Small intestine (tissue), 7 donors: ENCODE data around the gene ANKDD1B. TPM values are rescaled to one million over a fixed set of nuclear protein-coding genes. Genes with fewer than 3 reads are reported as not detected.
"Not testable (repeated sequence)": the region's sequence is repeated elsewhere in the genome, so short reads cannot be mapped to it uniquely, and the experiment has no call there.

Experiments
- DNase-seq, 2 donors: peaks; one replicate each; pipeline versions ENCODE4 v3.0.0 to v3.0.0-alpha.2; 2013
- FAIRE-seq: peaks from 2 replicates; lab custom pipeline; 2012; peaks lifted over from hg19 to GRCh38; lab: Jason Lieb, UNC
- H3K27ac ChIP-seq, 3 donors: one replicate each; pipeline ENCODE4 v1.5.1; 2013; ENCODE audit warnings: low read length in 2 of 3, mild to moderate bottlenecking in 2 of 3, control low read depth in 1 of 3, inconsistent platforms in 1 of 3, low read depth in 1 of 3, moderate library complexity in 1 of 3
- H3K27me3 ChIP-seq, 3 donors: one replicate each; pipeline ENCODE4 v1.6.1; 2013; ENCODE audit warnings: low read length in 3 of 3, inconsistent platforms in 1 of 3; ENCODE audit not compliant: control insufficient read depth in 3 of 3, insufficient read depth in 3 of 3
- H3K36me3 ChIP-seq, 3 donors: one replicate each; pipeline ENCODE4 v1.6.1; 2013; ENCODE audit warnings: low read length in 3 of 3, inconsistent platforms in 1 of 3, low read depth in 1 of 3, mild to moderate bottlenecking in 1 of 3, moderate library complexity in 1 of 3; ENCODE audit not compliant: control insufficient read depth in 3 of 3, insufficient read depth in 2 of 3
- H3K4me1 ChIP-seq, 3 donors: one replicate each; pipeline ENCODE4 v1.6.1; 2013; ENCODE audit warnings: low read length in 2 of 3, inconsistent platforms in 1 of 3, low read depth in 1 of 3, mild to moderate bottlenecking in 1 of 3, moderate library complexity in 1 of 3; ENCODE audit not compliant: control insufficient read depth in 3 of 3, insufficient read depth in 2 of 3
- H3K4me3 ChIP-seq, 3 donors: one replicate each; pipeline ENCODE4 v1.5.1; 2013; ENCODE audit warnings: low read length in 3 of 3, control low read depth in 1 of 3, inconsistent platforms in 1 of 3, low read depth in 1 of 3, mild to moderate bottlenecking in 1 of 3, moderate library complexity in 1 of 3
- H3K9me3 ChIP-seq, 2 donors: one replicate each; pipeline ENCODE4 v1.6.1; 2013; ENCODE audit warnings: low read depth in 1 of 2, low read length in 1 of 2; ENCODE audit not compliant: control insufficient read depth in 2 of 2, insufficient read depth in 1 of 2
- WGBS, 3 donors: extraction: QIAGEN DNeasy Blood & Tissue Kit; methylation state at CpG; one replicate each; pipeline ENCODE4 v1.1.7; 2013; 5-methylcytosine and 5-hydroxymethylcytosine counted together
- polyA plus RNA-seq, 4 donors: library from polyadenylated mRNA; stranded (reverse) in 3 of 4; unstranded in 1 of 4; fragments of 200-250 nt in 3 of 4; fragments of 120-200 nt in 1 of 4; gene quantifications; one replicate each; pipeline versions ENCODE4 v1.2.1 to v1.2.3, GENCODE V29; 2013
- donor health status: healthy with polysubstance abuse.
- donor health status: control.
- donor health status: control.
- donor health status: Bipolar disorder and iron deficiency.
- donor health status: healthy.

Gene ANKDD1B
- polyA plus RNA-seq, 4 donors: 1.3 to 12.5 (median 1.4) TPM; not detected in 1

DNA sequence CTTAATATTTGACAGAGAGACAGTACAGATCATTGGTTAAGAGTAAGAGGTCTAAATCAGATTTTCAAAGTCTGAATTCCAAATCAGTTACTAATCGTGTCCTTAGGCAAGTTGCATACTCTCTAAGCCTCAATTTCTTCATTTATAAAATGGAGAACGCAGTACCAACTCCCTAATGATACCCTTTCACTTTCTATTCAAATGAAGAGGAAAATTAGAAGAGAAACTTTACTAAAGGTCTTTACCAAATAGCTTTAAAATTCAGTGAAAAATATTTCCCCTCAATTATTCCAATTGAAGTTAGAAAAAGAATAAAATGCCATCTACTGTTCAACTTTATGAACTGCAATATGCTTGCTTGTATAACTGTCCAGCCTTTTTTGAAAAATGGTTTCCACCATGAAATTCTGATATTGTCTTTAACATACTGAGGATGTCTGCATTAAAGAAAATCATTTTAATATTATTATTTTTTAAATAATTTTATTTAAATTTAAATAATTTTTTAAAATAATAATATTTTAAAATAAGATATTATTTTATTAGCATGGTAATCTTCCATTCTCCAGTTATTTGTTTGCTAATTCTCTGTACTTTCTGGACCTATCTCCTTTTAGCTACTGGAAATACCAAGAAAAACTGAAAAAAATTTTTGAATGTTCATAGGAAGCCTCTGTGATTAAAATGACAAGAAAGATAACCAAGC, 70.0 kb downstream of the ANKDD1B start:
- H3K27me3 ChIP-seq: no peaks in the 10 kb centered on the region
- no peak overlapping the region for H3K4me3 ChIP-seq
- peaks cover 0 to 3% (median 0%) of the 10 kb centered on the region in 3 donors for H3K4me1 ChIP-seq
- peak; percentile 97 for FAIRE-seq
- no peaks in the 10 kb centered on the region for H3K9me3 ChIP-seq
- peaks cover 2 to 15% (median 5%) of the 10 kb centered on the region in 3 donors for H3K36me3 ChIP-seq
- DNase-seq: peak; percentile 55 to 58
- no peak overlapping the region for H3K27ac ChIP-seq
- 39 to 61% (median 50%) methylated on average over 2 of the region's 2 CpGs for WGBS, 3 donors

DNA sequence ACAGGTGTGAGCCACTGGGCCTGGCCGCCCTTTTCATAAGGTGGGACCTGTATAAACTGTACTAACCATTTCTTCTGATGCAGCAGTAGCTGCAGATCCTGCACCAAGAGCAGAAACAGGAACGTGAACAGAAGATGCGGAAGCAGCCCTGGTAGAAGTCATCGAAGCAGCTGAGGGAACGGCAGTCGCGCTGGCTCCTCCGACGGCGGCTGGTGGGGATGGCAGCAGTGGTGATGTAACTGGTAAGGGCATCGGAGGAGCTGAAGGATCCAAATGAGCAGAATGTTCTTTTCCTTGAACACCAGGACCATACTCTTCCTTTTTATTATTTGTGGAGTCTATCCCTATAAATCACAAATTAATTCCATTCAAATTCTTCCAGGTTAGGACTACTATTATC, 73.9 kb downstream of the ANKDD1B start:
- Histone ChIP-seq H3K27ac (no peak overlapping the region), H3K27me3 (no peaks in the 10 kb centered on the region), H3K4me3 (no peak overlapping the region), H3K9me3 (no peaks in the 10 kb centered on the region), H3K36me3 (peaks cover 4 to 17% (median 5%) of the 10 kb centered on the region in 3 donors), H3K4me1 (no peaks in the 10 kb centered on the region)
- FAIRE-seq: no peak
- 97 to 98% (median 98%) methylated on average over 11 of the region's 11 CpGs for WGBS, 3 donors
- no peak for DNase-seq

DNA sequence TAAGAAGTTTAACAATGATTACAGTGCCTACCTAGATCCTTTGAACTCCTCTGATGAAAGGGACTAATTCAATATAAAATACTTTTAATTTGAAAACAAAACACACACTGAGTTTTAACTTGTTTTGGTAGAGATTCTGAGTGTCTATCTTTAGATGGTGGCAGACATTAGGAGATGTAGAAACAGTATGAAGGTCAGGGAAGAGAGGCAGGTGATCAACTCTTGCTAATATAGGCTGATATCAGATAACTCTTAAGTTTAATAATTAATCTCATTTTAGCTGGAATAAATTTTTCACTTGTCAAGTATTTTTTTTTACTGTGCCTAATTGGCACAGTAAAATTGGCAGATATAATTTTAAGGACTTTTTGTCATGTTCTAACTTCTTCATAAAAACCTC, 75.2 kb downstream of the ANKDD1B start:
- Histone ChIP-seq H3K36me3 (peaks cover 4 to 17% (median 5%) of the 10 kb centered on the region in 3 donors), H3K27me3 (no peaks in the 10 kb centered on the region), H3K27ac (no peak overlapping the region), H3K4me1 (no peaks in the 10 kb centered on the region), H3K4me3 (no peak overlapping the region), H3K9me3 (no peaks in the 10 kb centered on the region)
- no peak for FAIRE-seq
- peak in 1 of 2 donors; percentile 27 for DNase-seq

DNA sequence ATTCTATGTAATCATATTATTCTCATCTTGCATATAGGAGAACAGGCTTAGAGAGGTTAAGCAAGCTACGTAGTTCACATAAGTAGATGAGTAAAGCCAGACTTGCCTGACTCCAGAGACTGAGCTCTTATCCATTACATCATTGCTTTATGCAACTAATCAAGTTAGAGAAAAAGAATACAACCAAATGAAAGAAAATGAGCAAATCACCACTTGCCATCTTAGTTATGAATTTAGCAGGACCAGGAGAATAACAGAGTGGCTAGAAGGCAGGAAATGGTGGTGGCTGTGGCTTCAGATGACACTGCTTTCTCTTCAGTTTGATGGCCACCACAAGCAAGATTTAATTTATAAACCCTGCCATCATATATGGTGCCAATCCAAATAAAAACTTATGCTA, 79.4 kb downstream of the ANKDD1B start:
- Histone ChIP-seq H3K4me1 (no peaks in the 10 kb centered on the region), H3K9me3 (no peaks in the 10 kb centered on the region), H3K27ac (no peak overlapping the region), H3K27me3 (no peaks in the 10 kb centered on the region), H3K36me3 (peaks cover 3 to 8% (median 4%) of the 10 kb centered on the region in 3 donors), H3K4me3 (no peak overlapping the region)
- 94 to 100% (median 97%) methylated on average over 1 of the region's 1 CpG for WGBS, 3 donors
- FAIRE-seq (no peak), DNase-seq (no peak)

DNA sequence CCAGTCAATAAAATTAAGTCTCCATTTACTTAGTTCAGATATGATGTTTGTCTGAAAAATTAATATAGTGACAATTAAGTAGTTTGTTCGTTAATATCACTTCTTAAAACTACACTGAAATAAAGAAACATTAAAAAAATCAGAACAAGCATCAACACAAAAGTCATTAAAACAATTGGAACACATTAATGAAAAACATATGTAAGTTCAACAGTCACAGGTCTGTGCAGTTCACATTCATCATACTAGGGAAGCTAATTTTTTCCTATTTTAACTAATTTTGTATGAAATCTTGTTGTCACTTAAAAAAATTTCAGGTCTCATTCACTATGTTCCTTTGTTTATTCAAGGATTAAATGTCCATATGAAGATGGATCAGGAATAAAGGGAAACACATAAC, 83.5 kb downstream of the ANKDD1B start:
- DNase-seq: no peak
- H3K27me3 ChIP-seq: no peaks in the 10 kb centered on the region
- H3K27ac ChIP-seq: no peak overlapping the region
- no peaks in the 10 kb centered on the region for H3K4me1 ChIP-seq
- no peak overlapping the region for H3K4me3 ChIP-seq
- no peaks in the 10 kb centered on the region for H3K9me3 ChIP-seq
- peaks cover 2 to 7% (median 2%) of the 10 kb centered on the region in 3 donors for H3K36me3 ChIP-seq
- WGBS, 3 donors: 93 to 99% (median 96%) methylated on average over 1 of the region's 1 CpG
- no peak for FAIRE-seq

DNA sequence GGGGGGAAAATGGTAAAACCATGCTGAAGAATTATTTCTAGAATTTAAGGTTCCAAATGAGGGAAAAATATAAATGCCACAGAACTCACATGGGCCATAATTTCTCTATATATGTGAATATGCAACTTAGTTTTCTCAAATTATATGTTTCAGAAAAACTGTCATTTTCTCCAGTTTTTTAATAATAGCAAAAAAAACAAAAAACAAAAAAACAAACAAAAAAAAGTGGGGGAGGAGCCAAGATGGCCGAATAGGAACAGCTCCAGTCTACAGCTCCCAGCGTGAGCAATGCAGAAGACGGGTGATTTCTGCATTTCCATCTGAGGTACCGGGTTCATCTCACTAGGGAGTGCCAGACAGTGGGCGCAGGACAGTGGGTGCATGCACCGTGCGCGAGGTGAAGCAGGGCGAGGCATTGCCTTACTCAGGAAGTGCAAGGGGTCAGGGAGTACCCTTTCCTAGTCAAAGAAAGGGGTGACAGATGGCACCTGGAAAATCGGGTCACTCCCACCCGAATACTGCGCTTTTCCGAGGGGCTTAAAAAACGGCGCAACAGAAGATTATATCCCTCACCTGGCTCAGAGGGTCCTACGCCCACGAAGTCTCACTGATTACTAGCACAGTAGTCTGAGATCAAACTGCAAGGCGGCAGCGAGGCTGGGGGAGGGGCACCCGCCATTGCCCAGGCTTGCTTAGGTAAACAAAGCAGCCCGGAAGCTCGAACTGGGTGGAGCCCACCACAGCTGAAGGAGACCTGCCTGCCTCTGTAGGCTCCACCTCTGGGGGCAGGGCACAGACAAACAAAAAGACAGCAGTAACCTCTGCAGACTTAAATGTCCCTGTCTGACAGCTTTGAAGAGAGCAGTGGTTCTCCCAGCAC, 84.5 kb downstream of the ANKDD1B start:
- not testable (repeated sequence) for DNase-seq, H3K27me3 ChIP-seq, H3K27ac ChIP-seq, H3K36me3 ChIP-seq, H3K4me1 ChIP-seq, H3K9me3 ChIP-seq, H3K4me3 ChIP-seq, FAIRE-seq
- WGBS, 3 donors: 90 to 96% (median 94%) methylated on average over 21 to 22 of the region's 22 CpGs

DNA sequence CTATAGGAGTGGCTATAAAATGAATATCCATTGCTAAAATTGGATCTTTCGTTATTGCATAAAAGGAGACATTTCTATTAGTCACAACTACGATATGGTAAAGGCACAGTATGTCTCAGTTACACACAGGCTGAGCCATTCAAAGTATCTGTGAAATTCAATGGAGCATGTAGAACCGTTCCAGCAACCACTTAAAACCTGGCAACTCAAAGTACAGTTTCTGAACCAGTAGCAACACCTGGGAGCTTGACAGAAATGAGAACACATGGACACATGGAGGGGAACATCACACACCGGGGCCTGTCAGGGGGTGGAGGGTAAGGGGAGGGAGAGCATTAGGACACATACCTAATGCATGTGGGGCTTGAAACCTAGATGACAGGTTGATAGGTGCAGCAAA, 90.6 kb downstream of the ANKDD1B start:
- no peak overlapping the region for H3K27ac ChIP-seq
- 92 to 97% (median 97%) methylated on average over 4 of the region's 4 CpGs for WGBS, 3 donors
- H3K27me3 ChIP-seq: no peaks in the 10 kb centered on the region
- H3K9me3 ChIP-seq: no peaks in the 10 kb centered on the region
- DNase-seq (no peak), FAIRE-seq (no peak)
- peaks cover 0 to 9% (median 2%) of the 10 kb centered on the region in 3 donors for H3K36me3 ChIP-seq
- no peak overlapping the region for H3K4me3 ChIP-seq
- H3K4me1 ChIP-seq: no peaks in the 10 kb centered on the region

DNA sequence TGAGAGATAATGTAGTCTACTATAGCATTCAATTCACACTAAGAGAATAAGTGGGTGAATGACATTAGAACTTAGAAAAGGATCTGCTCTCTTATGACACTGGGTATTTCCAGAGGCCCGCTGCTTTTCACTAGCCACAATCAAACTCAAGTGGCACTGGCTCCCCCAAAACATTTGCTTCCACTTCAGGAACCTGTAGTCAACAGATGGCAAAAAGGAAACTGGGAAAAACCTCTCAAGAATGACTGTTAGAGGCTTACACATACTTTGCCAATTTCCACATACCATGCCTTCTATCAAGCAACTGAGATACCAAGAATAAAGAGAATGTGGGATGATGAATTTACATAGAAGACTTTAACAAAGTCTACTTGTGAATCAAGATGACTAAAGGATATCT, 94.8 kb downstream of the ANKDD1B start:
- 89 to 97% (median 96%) methylated on average over 1 of the region's 1 CpG for WGBS, 3 donors
- H3K4me3 ChIP-seq: no peak overlapping the region
- FAIRE-seq: no peak
- H3K4me1 ChIP-seq: no peaks in the 10 kb centered on the region
- no peak overlapping the region for H3K27ac ChIP-seq
- H3K9me3 ChIP-seq: no peaks in the 10 kb centered on the region
- no peaks in the 10 kb centered on the region for H3K27me3 ChIP-seq
- H3K36me3 ChIP-seq: peaks cover 0 to 19% (median 2%) of the 10 kb centered on the region in 3 donors
- no peak for DNase-seq
